Mucosa of rectum (tissue), 2 donors: Measurements from ENCODE around the gene AQP5.

Source experiments
- H3K27ac ChIP-seq, 2 donors: one replicate each; pipeline ENCODE4 v1.7.0; 2013; ENCODE audit warnings: inconsistent platforms in 2 of 2, low read depth in 2 of 2, low read length in 2 of 2
- H3K27me3 ChIP-seq, 2 donors: one replicate each; pipeline ENCODE4 v1.7.0; 2013; ENCODE audit warnings: low read length in 2 of 2; ENCODE audit not compliant: control insufficient read depth in 2 of 2, insufficient read depth in 2 of 2
- H3K36me3 ChIP-seq, 2 donors: one replicate each; pipeline ENCODE4 v1.7.0; 2013; ENCODE audit warnings: low read length in 2 of 2; ENCODE audit not compliant: control insufficient read depth in 2 of 2, insufficient read depth in 2 of 2
- H3K4me1 ChIP-seq, 2 donors: one replicate each; pipeline ENCODE4 v1.7.0; 2013; ENCODE audit warnings: low read length in 2 of 2, mild to moderate bottlenecking in 1 of 2; ENCODE audit not compliant: control insufficient read depth in 2 of 2, insufficient read depth in 2 of 2
- H3K4me3 ChIP-seq, 2 donors: one replicate each; pipeline ENCODE4 v1.7.0; 2013; ENCODE audit warnings: low read length in 2 of 2
- H3K9ac ChIP-seq, 2 donors: one replicate each; pipeline ENCODE4 v1.7.0; 2013; ENCODE audit warnings: low read length in 2 of 2, low read depth in 1 of 2, mild to moderate bottlenecking in 1 of 2
- H3K9me3 ChIP-seq, 2 donors: one replicate each; pipeline ENCODE4 v1.7.0; 2013; ENCODE audit warnings: low read length in 2 of 2; ENCODE audit not compliant: control insufficient read depth in 2 of 2
- donor health status: healthy.
- donor health status: Normal muscosa, but diverticular disease.

AQP5 gene

DNA sequence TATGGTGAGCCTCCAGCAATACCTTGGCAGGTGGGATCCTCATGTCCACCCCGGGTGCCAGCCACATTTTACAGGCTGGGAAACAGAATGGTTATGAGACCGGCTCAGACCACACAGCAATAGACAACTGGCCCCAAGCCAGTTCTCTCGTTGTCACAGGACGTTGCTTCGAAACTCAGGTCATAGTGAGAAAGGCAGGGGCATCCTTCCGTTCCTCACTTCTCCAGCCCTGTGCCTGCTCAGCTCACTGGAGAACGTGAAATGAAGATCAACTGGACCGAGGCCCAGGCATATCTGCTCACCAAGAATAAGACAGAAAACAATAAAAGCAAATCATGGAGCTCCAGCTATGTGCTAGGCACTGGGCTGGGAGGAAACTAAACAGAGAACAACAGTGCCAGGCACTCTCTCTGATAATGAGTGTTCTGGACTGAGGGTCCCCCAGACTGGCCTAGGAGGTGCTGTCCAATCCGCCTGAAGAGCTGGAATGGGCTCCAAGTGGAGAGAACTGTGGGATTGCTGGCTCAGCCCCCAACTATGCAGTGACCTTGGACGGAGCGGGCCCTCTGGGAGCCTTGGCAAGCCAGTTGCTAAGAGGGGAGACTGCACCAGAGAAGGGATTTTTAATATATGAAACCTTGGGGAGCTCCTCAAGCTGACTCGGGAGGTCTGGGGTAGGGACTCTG is 39.2 kb upstream of the AQP5 start:
- Histone ChIP-seq H3K4me1 (no peaks in the 10 kb centered on the region), H3K36me3 (no peaks in the 10 kb centered on the region), H3K4me3 (no peak overlapping the region), H3K9me3 (no peaks in the 10 kb centered on the region), H3K27me3 (no peaks in the 10 kb centered on the region), H3K9ac (no peak overlapping the region), H3K27ac (no peak overlapping the region)

DNA sequence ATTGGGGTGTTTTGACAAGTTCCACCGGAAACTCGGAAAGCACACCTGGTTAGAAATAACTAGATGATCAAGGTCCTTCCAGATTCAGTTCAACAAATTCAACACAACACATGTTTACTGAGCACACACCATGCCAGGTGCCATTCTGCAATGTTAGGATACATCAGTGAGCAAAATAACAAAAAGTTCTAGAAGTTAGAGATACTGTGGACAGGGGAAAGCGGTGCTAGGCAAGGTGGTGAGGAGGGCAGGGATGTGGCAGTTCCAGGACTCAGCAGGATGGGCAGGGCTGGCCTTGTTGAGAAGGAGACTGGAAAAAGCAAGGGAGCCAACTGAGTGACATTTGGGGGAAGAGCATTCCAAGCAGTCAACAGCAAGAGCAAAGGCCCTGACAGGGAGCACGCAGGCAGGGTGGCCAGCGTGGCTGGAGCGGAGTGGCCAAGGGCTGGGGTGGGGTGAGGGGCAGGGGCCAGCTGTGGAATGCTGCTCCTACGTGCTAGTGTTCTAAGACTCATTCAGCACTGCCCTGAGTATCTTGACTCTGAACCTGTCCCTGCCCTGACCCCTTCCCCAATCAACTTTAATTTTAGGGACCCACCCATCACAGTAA is 38.5 kb upstream of the AQP5 start:
- Histone ChIP-seq H3K36me3 (no peaks in the 10 kb centered on the region), H3K27me3 (no peaks in the 10 kb centered on the region), H3K27ac (no peak overlapping the region), H3K4me3 (no peak overlapping the region), H3K9me3 (no peaks in the 10 kb centered on the region), H3K4me1 (no peaks in the 10 kb centered on the region), H3K9ac (no peak overlapping the region)

DNA sequence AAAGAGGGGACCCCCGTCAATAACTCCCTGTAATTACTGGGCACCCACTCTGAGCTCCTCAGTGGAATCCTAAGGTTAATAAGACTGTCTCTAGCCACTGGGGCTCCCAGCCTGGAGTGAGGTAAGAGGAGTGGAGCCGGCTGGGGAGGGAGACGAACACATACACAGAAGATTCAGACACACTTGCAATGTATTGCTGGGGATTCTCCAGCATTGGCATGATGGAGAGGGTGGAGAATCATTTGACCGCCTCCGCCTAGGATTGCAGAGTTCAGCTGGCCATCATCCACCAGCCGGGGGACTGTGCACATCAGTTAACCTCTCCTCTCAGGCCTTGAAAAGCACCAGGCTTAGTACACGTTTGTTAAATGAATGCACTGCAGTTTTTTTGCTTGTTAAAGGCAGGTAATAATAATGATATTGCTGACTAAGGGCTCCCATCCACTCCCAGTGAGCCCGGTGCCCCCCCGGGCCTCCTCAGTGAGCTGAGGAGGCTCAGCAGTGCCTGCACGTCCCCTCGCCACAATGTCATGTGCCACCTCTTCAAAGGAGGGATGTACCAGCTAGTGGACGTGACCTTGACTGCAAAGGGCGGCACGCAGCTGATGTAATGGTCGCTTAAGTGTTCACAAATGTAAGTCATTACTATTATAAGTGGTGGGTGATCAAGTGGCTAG is 37.7 kb upstream of the AQP5 start:
- Histone ChIP-seq H3K27ac (no peak overlapping the region), H3K9me3 (no peaks in the 10 kb centered on the region), H3K36me3 (no peaks in the 10 kb centered on the region), H3K9ac (no peak overlapping the region), H3K4me1 (no peaks in the 10 kb centered on the region), H3K4me3 (no peak overlapping the region), H3K27me3 (no peaks in the 10 kb centered on the region)

DNA sequence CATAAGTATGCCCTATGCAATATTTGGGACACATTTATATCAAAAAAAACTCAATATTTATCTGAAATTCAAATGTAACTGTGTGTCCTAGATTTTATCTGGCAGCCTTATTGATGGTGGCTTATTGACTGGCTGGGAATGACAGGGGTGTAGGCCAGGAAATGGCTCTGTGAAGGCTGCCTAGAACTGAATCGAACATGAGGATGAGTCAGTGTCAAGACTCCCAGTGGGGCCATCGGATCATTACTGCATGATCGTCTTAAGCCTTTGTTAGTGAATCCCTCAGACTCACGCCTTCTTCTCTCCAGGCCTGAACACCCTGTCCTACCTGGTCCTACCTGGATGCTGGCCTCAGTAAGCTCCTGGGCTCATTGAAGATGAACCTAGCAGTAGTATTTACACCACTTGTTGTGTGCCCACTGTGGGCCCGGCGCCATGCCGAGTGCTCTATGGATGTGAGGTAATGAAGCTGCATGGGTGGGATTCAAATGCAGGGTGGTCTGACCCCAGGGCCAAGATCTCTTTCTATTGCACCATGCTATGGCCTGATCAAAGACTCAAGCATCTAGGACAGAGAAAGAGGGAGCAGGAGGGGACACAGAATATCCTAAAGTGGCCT is 36.9 kb upstream of the AQP5 start:
- no peaks in the 10 kb centered on the region for H3K27me3 ChIP-seq
- H3K36me3 ChIP-seq: no peaks in the 10 kb centered on the region
- no peak overlapping the region for H3K27ac ChIP-seq
- H3K9me3 ChIP-seq: no peaks in the 10 kb centered on the region
- H3K9ac ChIP-seq: no peak overlapping the region
- H3K4me3 ChIP-seq: no peak overlapping the region
- H3K4me1 ChIP-seq: no peaks in the 10 kb centered on the region

DNA sequence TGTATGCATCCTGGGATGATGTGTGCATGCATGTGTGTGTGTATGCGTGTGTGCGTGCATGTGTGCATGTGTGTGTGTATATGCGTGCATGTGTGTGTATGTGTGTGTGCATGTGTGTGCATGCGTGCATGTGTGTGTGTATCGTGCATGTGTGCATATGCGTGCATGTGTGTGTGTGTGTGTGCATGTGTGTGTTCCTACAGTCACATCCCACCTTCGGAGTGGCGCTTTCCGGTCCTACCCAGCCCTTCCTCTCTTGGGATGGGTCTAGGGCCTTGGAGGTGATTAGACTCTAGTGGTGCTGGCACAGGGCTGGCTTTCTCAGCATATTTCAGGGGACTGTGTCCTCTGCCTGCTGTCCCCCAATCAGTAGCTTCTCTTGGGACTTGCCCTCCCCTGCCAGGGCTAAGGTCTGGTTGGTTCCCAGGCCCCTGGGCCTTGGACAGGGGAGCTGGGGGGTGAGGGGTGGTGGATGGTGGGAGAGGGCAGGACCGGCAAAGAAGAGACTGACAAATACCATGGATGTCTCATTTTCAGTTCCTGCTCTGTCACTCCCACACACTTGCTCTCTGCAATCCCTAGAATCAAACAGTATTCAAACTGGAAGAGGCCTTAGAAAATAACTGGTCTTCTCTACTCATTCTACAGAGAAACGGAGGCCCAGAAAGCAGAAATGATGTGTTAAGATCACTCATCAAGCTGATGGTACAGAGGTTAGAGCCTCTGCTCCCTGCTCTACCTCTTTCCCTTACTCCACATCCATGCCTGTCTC is 36.1 kb upstream of the AQP5 start:
- no peaks in the 10 kb centered on the region for H3K4me1 ChIP-seq
- no peak overlapping the region for H3K9ac ChIP-seq
- H3K4me3 ChIP-seq: no peak overlapping the region
- H3K27ac ChIP-seq: no peak overlapping the region
- H3K27me3 ChIP-seq: no peaks in the 10 kb centered on the region
- no peaks in the 10 kb centered on the region for H3K9me3 ChIP-seq
- H3K36me3 ChIP-seq: no peaks in the 10 kb centered on the region

DNA sequence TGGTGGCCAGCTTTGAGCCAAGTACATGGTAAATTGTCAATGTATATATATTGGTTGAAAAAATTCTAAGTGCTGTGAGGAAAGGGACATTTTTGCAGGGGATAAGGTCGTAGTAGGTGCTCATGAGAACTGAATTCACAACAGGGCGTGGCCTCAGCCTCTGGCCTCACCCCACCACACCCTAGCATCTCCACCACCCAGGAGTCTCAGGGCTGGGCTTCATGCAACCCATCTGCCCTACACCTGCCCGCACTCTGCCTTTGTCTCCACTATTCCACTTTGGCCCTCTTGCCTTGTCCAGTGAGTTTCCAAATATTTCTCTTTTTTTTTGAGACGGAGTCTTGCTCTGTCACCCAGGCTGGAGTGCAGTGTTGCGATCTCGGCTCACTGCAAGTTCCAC is 33.2 kb upstream of the AQP5 start:
- no peak overlapping the region for H3K4me3 ChIP-seq
- no peaks in the 10 kb centered on the region for H3K36me3 ChIP-seq
- H3K9me3 ChIP-seq: no peaks in the 10 kb centered on the region
- H3K27ac ChIP-seq: no peak overlapping the region
- no peaks in the 10 kb centered on the region for H3K4me1 ChIP-seq
- no peak overlapping the region for H3K9ac ChIP-seq
- H3K27me3 ChIP-seq: no peaks in the 10 kb centered on the region

DNA sequence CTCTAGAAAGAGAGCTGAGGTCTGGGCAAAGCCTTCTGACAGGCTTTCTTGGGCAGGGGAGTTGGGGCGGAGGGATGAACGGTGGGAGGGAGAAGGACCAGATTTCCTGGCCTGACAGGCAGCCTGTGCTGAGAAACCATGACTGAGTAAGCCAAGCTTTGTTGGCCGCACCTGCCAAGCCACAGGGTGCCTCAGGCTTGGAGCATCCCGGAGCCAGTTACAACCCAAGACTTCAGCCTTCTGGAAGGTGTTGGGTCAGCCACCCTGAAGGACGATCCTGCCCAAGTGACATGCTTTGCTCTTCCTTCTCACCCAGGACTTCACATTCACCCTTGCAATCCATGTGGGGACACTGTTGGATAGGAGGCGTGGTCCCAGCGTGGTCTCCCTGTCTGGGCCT is 32.1 kb upstream of the AQP5 start:
- no peak overlapping the region for H3K27ac ChIP-seq

DNA sequence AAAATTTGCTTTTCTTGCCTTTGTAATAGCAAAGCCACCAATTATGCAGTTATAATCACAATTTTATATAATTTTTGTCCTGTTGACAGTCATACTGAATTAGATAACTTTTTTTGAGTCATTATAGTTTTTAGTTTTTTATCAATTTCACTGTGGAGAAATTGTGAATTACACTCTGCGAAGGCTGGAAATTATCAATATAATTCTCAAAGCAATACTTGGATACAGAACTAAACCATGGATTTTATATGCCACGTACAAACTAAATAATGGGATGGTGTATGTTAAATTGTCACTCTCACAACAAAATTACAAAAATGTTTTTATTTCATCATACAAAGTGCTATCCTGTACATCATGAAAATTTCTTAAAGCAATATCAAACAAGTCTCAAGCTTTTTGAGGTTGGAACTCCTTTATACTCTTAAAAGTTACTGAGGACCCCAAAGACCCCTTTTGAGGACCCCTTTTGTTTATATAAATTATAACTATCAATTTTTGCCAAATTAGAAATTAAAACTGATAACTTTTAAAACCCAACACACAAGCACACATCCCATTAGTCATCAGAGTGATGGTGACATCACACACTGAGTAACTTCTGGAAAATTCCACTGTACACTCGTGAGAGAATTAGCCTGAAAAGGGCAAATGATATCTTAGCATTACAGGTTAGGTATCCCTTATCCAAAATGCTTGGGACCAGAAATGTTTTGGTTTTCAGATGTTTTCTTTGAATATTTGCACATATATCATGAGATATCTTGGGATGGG is 31.0 kb upstream of the AQP5 start:
- Histone ChIP-seq H3K27me3 (no peaks in the 10 kb centered on the region), H3K4me3 (no peak overlapping the region), H3K4me1 (no peaks in the 10 kb centered on the region), H3K36me3 (no peaks in the 10 kb centered on the region), H3K9me3 (no peaks in the 10 kb centered on the region), H3K9ac (no peak overlapping the region), H3K27ac (no peak overlapping the region)

More for the DNA sequence above, 32.1 kb upstream of the AQP5 start:
- Histone ChIP-seq H3K9me3 (no peaks in the 10 kb centered on the region), H3K9ac (no peak overlapping the region), H3K4me3 (no peak overlapping the region), H3K4me1 (no peaks in the 10 kb centered on the region), H3K27me3 (no peaks in the 10 kb centered on the region), H3K36me3 (no peaks in the 10 kb centered on the region)

DNA sequence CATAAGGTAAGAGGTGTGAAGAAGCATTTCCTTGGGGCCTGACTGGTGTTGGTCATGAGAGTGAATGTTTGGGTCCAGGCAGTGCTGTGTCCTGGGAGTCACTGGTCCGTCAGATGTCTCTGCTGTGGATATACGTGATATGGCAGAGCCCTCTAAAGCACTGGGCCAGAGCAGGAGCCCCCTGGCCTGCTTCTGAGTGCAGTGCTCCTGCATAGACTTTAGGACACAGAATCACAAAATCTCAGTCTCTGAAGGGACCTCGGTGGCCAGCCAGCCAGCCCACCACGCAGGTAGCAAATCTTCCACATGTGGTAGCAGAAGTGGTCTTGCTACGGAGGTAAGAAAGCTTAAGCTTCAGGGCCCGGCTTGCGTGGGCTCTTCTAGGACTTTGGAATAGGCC is 29.6 kb upstream of the AQP5 start:
- H3K27me3 ChIP-seq: no peaks in the 10 kb centered on the region
- no peak overlapping the region for H3K27ac ChIP-seq
- H3K4me1 ChIP-seq: no peaks in the 10 kb centered on the region
- no peaks in the 10 kb centered on the region for H3K9me3 ChIP-seq
- no peak overlapping the region for H3K4me3 ChIP-seq
- no peak overlapping the region for H3K9ac ChIP-seq
- H3K36me3 ChIP-seq: no peaks in the 10 kb centered on the region
